ENCODE data around the gene PCDH9. TPM values are rescaled to one million over a fixed set of nuclear protein-coding genes. Genes with fewer than 3 reads are reported as not detected.
A peak's percentile ranks its signal among the peaks of the same experiment; 100 is the strongest.
"Not testable (repeated sequence)": the region's sequence is repeated elsewhere in the genome, so short reads cannot be mapped to it uniquely, and the experiment has no call there.

Gene PCDH9
- polyA plus RNA-seq, 3 donors = 0.03 TPM; not detected in 1

DNA sequence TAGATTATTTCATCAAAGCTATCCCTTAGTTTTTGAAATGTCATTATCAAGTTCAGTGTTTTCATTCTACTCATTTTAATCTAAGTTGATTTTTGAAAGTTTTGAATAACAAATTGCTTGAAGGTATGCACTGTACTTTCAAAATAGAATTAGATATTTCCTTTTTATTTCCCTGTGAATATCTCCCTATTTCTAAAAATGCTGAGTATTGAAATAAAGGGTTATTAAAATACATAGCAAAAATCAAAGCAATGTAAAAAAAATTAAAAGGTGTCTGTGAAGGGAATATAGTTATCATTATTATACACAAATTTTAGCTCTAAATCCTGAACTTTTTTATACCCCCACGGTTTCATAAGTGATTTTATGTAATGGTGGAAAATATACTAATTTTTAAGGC, 967.8 kb downstream of the PCDH9 start:
- Mint-ChIP-seq H3K4me3 (no peak overlapping the region), H3K9me3 (peaks cover 12 to 25% (median 16%) of the 10 kb centered on the region in 7 donors), H3K27ac (no peak overlapping the region), H3K4me1 (no peaks in the 10 kb centered on the region), H3K36me3 (no peaks in the 10 kb centered on the region), H3K27me3 (ENCODE audit: low read depth in 3 of 3) (no peaks in the 10 kb centered on the region)
- no peak overlapping the region for H2AFZ ChIP-seq (ENCODE audit: insufficient read depth, low read depth, low read length, poor library complexity, severe bottlenecking)
- TF ChIP-seq CTCF (IDR thresholded peaks at IDR 0.05) = no peak
- H3K9me3 ChIP-seq (replicated peaks in 1 of 2; ENCODE audit: control insufficient read depth in 1 of 2, insufficient read depth in 1 of 2, low read length in 2 of 2) = peaks cover 10 to 19% of the 10 kb centered on the region in 2 donors
- no peak overlapping the region for H3K4me3 ChIP-seq (replicated peaks in 1 of 3; ENCODE audit: low read depth in 2 of 3, low read length in 3 of 3)
- no peaks in the 10 kb centered on the region for H3K36me3 ChIP-seq (replicated peaks in 1 of 2; ENCODE audit: control insufficient read depth in 1 of 2, insufficient read depth in 2 of 2, low read length in 2 of 2)
- intact Hi-C loops (cut with micrococcal nuclease) = no loop called here
- H3K27me3 ChIP-seq (ENCODE audit: control insufficient read depth in 2 of 2, insufficient read depth in 2 of 2, low read length in 2 of 2) = no peaks in the 10 kb centered on the region
- no peaks in the 10 kb centered on the region for H3K4me1 ChIP-seq (ENCODE audit: control insufficient read depth in 1 of 2, insufficient read depth in 2 of 2, low read length in 2 of 2)
- H3K27ac ChIP-seq (ENCODE audit: low read depth in 1 of 2, low read length in 2 of 2) = no peak overlapping the region
- H3K9ac ChIP-seq (ENCODE audit: insufficient read depth, low read length, poor library complexity, severe bottlenecking) = no peak overlapping the region
- no CpG with 5 or more reads among the region's 1 CpG for WGBS (ENCODE audit: insufficient coverage)
- H4K20me1 ChIP-seq (ENCODE audit: insufficient read depth, low read length) = no peaks in the 10 kb centered on the region
- no peak for DNase-seq
- H3K4me2 ChIP-seq (replicated peaks; ENCODE audit: extremely low read depth, low read length, poor library complexity, severe bottlenecking) = no peak overlapping the region
- H3K79me2 ChIP-seq (ENCODE audit: insufficient read depth, low read length) = no peaks in the 10 kb centered on the region

DNA sequence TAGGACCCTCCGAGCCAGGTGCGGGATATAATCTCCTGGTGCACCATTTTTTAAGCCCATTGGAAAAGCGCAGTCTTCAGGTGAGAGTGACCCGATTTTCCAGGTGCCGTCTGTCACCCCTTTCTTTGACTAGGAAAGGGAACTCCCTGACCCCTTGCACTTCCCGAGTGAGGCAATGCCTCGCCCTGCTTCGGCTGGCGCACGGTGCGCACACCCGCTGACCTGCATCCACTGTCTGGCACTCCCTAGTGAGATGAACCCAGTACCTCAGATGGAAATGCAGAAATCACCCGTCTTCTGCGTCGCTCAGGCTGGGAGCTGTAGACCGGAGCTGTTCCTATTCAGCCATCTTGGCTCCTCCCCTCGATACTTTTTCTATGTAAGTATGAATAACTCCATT, 970.7 kb downstream of the PCDH9 start:
- H3K27me3 ChIP-seq (ENCODE audit: control insufficient read depth in 2 of 2, insufficient read depth in 2 of 2, low read length in 2 of 2); H3K9ac ChIP-seq (ENCODE audit: insufficient read depth, low read length, poor library complexity, severe bottlenecking); H3K4me1 ChIP-seq (ENCODE audit: control insufficient read depth in 1 of 2, insufficient read depth in 2 of 2, low read length in 2 of 2); H3K36me3 Mint-ChIP-seq; H3K27me3 Mint-ChIP-seq (ENCODE audit: low read depth in 3 of 3); H3K27ac ChIP-seq (ENCODE audit: low read depth in 1 of 2, low read length in 2 of 2); H3K4me3 Mint-ChIP-seq; H3K4me1 Mint-ChIP-seq; H3K36me3 ChIP-seq (replicated peaks in 1 of 2; ENCODE audit: control insufficient read depth in 1 of 2, insufficient read depth in 2 of 2, low read length in 2 of 2); intact Hi-C loops (cut with micrococcal nuclease); DNase-seq; H4K20me1 ChIP-seq (ENCODE audit: insufficient read depth, low read length); H3K79me2 ChIP-seq (ENCODE audit: insufficient read depth, low read length); H3K4me3 ChIP-seq (replicated peaks in 1 of 3; ENCODE audit: low read depth in 2 of 3, low read length in 3 of 3); H2AFZ ChIP-seq (ENCODE audit: insufficient read depth, low read depth, low read length, poor library complexity, severe bottlenecking); H3K4me2 ChIP-seq (replicated peaks; ENCODE audit: extremely low read depth, low read length, poor library complexity, severe bottlenecking): not testable (repeated sequence)
- Mint-ChIP-seq H3K27ac (peak overlapping the region in 1 of 7 donors; percentile 76), H3K9me3 (peaks cover 12 to 31% (median 17%) of the 10 kb centered on the region in 7 donors)
- 95% methylated on average over 13 of the region's 17 CpGs for WGBS (ENCODE audit: insufficient coverage)
- peaks cover 10 to 17% of the 10 kb centered on the region in 2 donors for H3K9me3 ChIP-seq (replicated peaks in 1 of 2; ENCODE audit: control insufficient read depth in 1 of 2, insufficient read depth in 1 of 2, low read length in 2 of 2)

Small RNA genes within 50 kb of the gene (small RNA-seq; reads per million reads assigned to genes)
- not detected for gene RNU7-87P (ENCODE audit: insufficient read length, low read depth)
